A549 treated with ZK216348 at 1 μM for 4 hours (cell line): ENCODE data around the gene SLC27A3. TPM values are rescaled to one million over a fixed set of nuclear protein-coding genes. Genes with fewer than 3 reads are reported as not detected.

Experiments
- total RNA-seq: library from RNA; stranded (reverse); fragments of 200-300 nt; extraction: Qiagen RNA extraction; gene quantifications from 5 replicates; pipeline ENCODE4 v1.2.3, GENCODE V29; 2022; ENCODE audit warnings: low read depth

Gene SLC27A3
- 0.95 to 2.6 TPM (median 1.3 TPM) in 5 replicates for total RNA-seq

GRCh38 chr1:153774780-153775457 lies at the start of gene SLC27A3:
Gene SLC27A3 (plus strand): TSS chr1:153775407. CDS start chr1:153775498, 91 bp downstream.

GRCh38 chr1:153727463-153728304 lies 47.5 kb upstream of the SLC27A3 start, which contains the start of gene INTS3:
Gene INTS3 (plus strand): TSS chr1:153728050. CDS start chr1:153728635, 585 bp downstream.

Other genes with a start within 250 kb of the SLC27A3 start
- 3,257 to 3,743 TPM (median 3,382 TPM) in 5 replicates for gene S100A6, start 239.4 kb upstream of the SLC27A3 start, total RNA-seq
- gene S100A5, start 234.5 kb upstream of the SLC27A3 start, total RNA-seq: 0.41 to 1.7 TPM (median 0.88 TPM) in 5 replicates
- 1,529 to 1,824 TPM (median 1,687 TPM) in 5 replicates for gene S100A4, start 229.6 kb upstream of the SLC27A3 start, total RNA-seq
- 86.7 to 117 TPM (median 103 TPM) in 5 replicates for gene S100A3, start 226.1 kb upstream of the SLC27A3 start, total RNA-seq
- gene S100A2, start 209.6 kb upstream of the SLC27A3 start, total RNA-seq: 19.1 to 29.3 TPM (median 27.2 TPM) in 5 replicates
- gene S100A16, start 162.3 kb upstream of the SLC27A3 start, total RNA-seq: 374 to 526 TPM (median 478 TPM) in 5 replicates
- 0.55 to 1.3 TPM (median 0.80 TPM) in 5 replicates for gene S100A14, start 159.1 kb upstream of the SLC27A3 start, total RNA-seq
- gene S100A13, start 147.9 kb upstream of the SLC27A3 start, total RNA-seq: 158 to 174 TPM (median 170 TPM) in 5 replicates
- gene S100A1, start 147.0 kb upstream of the SLC27A3 start, total RNA-seq: 0.55 to 0.96 TPM (median 0.83 TPM) in 3 of 5 replicates, not detected in the others
- 66.8 to 83.3 TPM (median 79.6 TPM) in 5 replicates for gene CHTOP, start 141.3 kb upstream of the SLC27A3 start, total RNA-seq
- 50.2 to 65.2 TPM (median 55.4 TPM) in 5 replicates for gene SNAPIN, start 116.7 kb upstream of the SLC27A3 start, total RNA-seq
- gene ILF2, start 104.4 kb upstream of the SLC27A3 start, total RNA-seq: 260 to 318 TPM (median 271 TPM) in 5 replicates
- gene NPR1, start 96.7 kb upstream of the SLC27A3 start, total RNA-seq: 0.46 to 1.5 TPM (median 1.2 TPM) in 5 replicates
- 14.3 to 22.7 TPM (median 21.4 TPM) in 5 replicates for gene INTS3, start 47.4 kb upstream of the SLC27A3 start, total RNA-seq
- gene GATAD2B, start 147.6 kb downstream of the SLC27A3 start, total RNA-seq: 7.0 to 11.9 TPM (median 8.5 TPM) in 5 replicates
- gene DENND4B, start 171.3 kb downstream of the SLC27A3 start, total RNA-seq: 19.2 to 41.6 TPM (median 37.9 TPM) in 5 replicates
- 29.1 to 43.8 TPM (median 41.5 TPM) in 5 replicates for gene CRTC2, start 183.2 kb downstream of the SLC27A3 start, total RNA-seq
- 133 to 166 TPM (median 157 TPM) in 5 replicates for gene SLC39A1, start 188.1 kb downstream of the SLC27A3 start, total RNA-seq
- 7.5 to 11.4 TPM (median 9.7 TPM) in 5 replicates for gene CREB3L4, start 192.5 kb downstream of the SLC27A3 start, total RNA-seq
- gene JTB, start 202.3 kb downstream of the SLC27A3 start, total RNA-seq: 104 to 153 TPM (median 147 TPM) in 5 replicates
- gene RAB13, start 210.9 kb downstream of the SLC27A3 start, total RNA-seq: 134 to 166 TPM (median 136 TPM) in 5 replicates
- 4,025 to 7,363 TPM (median 4,151 TPM) in 5 replicates for gene RPS27, start 215.4 kb downstream of the SLC27A3 start, total RNA-seq